ENCODE data around the gene ATP5MG. TPM values are rescaled to one million over a fixed set of nuclear protein-coding genes. Genes with fewer than 3 reads are reported as not detected.

ATP5MG gene
- total and polyA plus RNA-seq, 2 of the 4 experiments (the other 2 are of a cell fraction): 144 to 219 TPM

GRCh38 chr11:118449316-118449918 lies 48.0 kb downstream of the ATP5MG start:
- H2BK120ac ChIP-seq (ENCODE audit: low read depth, low read length): no peak overlapping the region
- peaks cover 4% of the 10 kb centered on the region; the same call in 1 of the 2 replicates for H3K9me1 ChIP-seq (ENCODE audit: insufficient read depth, low read length)
- H3K4me2 ChIP-seq (ENCODE audit: low read depth, low read length): no peak overlapping the region
- no peak overlapping the region for H4K8ac ChIP-seq (ENCODE audit: low read depth in 2 of 2, low read length in 2 of 2)
- dilution Hi-C loops (cut with HindIII; ENCODE audit: low sequenced_read_pairs, unreplicated experiment) (no loop called here), intact Hi-C loops (cut with micrococcal nuclease) (no loop called here), in situ Hi-C loops (cut with MboI; ENCODE audit: low sequenced_read_pairs) (no loop called here)
- H3K18ac ChIP-seq (ENCODE audit: low read depth, low read length): no peak overlapping the region
- no peak overlapping the region for H2BK5ac ChIP-seq (ENCODE audit: low read depth, low read length, poor library complexity, severe bottlenecking)
- no peak overlapping the region for H2BK15ac ChIP-seq (ENCODE audit: low read depth, low read length)
- no CpG with 5 or more reads among the region's 4 CpGs for WGBS, 2 experiments (ENCODE audit: extremely low coverage in 2 of 2, insufficient read length in 1 of 2)
- no peak for DNase-seq
- H3K36me3 ChIP-seq (ENCODE audit: control insufficient read depth, insufficient read depth, low read length): peaks cover 7% of the 10 kb centered on the region; the same call in 1 of the 2 replicates
- no peak overlapping the region for H2AK9ac ChIP-seq (replicated peaks; ENCODE audit: low read depth, low read length, poor library complexity)
- no TSS peak for BruUV-seq (replicated peaks)
- H3K9me3 ChIP-seq (ENCODE audit: control insufficient read depth, insufficient read depth, low read length): no peaks in the 10 kb centered on the region
- no peaks in the 10 kb centered on the region for H3K27me3 ChIP-seq (ENCODE audit: control insufficient read depth, insufficient read depth, low read length)
- H3K4ac ChIP-seq (ENCODE audit: low read depth, low read length): no peak overlapping the region
- ATAC-seq (ENCODE audit: low read depth): no peak
- H2AK5ac ChIP-seq (ENCODE audit: low read depth, low read length): no peak overlapping the region
- no peak overlapping the region for H4K91ac ChIP-seq (ENCODE audit: insufficient read depth, low read depth, low read length)
- H3K4me3 ChIP-seq (ENCODE audit: insufficient read depth, low read depth, low read length): no peak overlapping the region
- H3K27ac ChIP-seq (ENCODE audit: insufficient read depth, low read length): no peak overlapping the region
- ChIA-PET CTCF (interaction anchor here (0.6 kb wide), 2 partner anchors 11 to 39 kb away, joined by 4 to 5 read pairs; no protein-coding TSS in a partner anchor), POLR2A (ENCODE audit: unreplicated experiment) (no interaction called here)
- no peak overlapping the region for H3K9ac ChIP-seq (ENCODE audit: low read depth, low read length)
- H3K23ac ChIP-seq (ENCODE audit: low read depth, low read length): no peak overlapping the region
- no peak overlapping the region for H2AFZ ChIP-seq (replicated peaks; ENCODE audit: low read length, poor library complexity)
- H4K20me1 ChIP-seq (ENCODE audit: insufficient read depth, low read length): peaks cover 59% of the 10 kb centered on the region
- H3K56ac ChIP-seq (ENCODE audit: extremely low read depth, insufficient read depth, low read length): no peak overlapping the region
- H3K4me1 ChIP-seq (ENCODE audit: control insufficient read depth, insufficient read depth, low read length): peaks cover 2% of the 10 kb centered on the region; the same call in 1 of the 2 replicates
- H3K14ac ChIP-seq (replicated peaks; ENCODE audit: low read depth, low read length): no peak overlapping the region
- H2BK20ac ChIP-seq (ENCODE audit: low read depth, low read length): no peak overlapping the region
- H4K5ac ChIP-seq (ENCODE audit: low read depth, low read length): no peak overlapping the region
- no peak for TF ChIP-seq BHLHE40 (IDR thresholded peaks at IDR 0.05; ENCODE audit: low read depth, low read length)
- TF ChIP-seq RAD21 (IDR thresholded peaks at IDR 0.05; ENCODE audit: low read length): no peak
- no peak for TF ChIP-seq CHD1 (IDR thresholded peaks at IDR 0.05; ENCODE audit: low read depth, low read length)
- no peak for TF ChIP-seq RFX5 (IDR thresholded peaks at IDR 0.05; ENCODE audit: low read depth, low read length)
- TF ChIP-seq USF2 (IDR thresholded peaks at IDR 0.05; ENCODE audit: low read depth, low read length): no peak
- no peak for TF ChIP-seq FOS (IDR thresholded peaks at IDR 0.05; ENCODE audit: low read depth, low read length)
- no peak for TF ChIP-seq POLR2A (IDR thresholded peaks at IDR 0.05; ENCODE audit: low read depth, low read length)
- no peak for TF ChIP-seq CTCF (conservative IDR thresholded peaks at IDR 0.05; ENCODE audit: low read depth, low read length)
- no peak for TF ChIP-seq MXI1 (IDR thresholded peaks at IDR 0.05; ENCODE audit: borderline replicate concordance, low read depth, low read length)
- TF ChIP-seq MAFK (IDR thresholded peaks at IDR 0.05; ENCODE audit: low read depth, low read length): no peak
- peaks cover 35 to 67% of the 10 kb centered on the region in 2 experiments for H3K79me1 ChIP-seq (ENCODE audit: low read depth in 1 of 2, low read length in 2 of 2)
